A549 (cell line): Measurements from ENCODE around the gene MIR17HG.

Experiments
- CTCF ChIP-seq: fragments of >200 bp; sonication (Bioruptor Twin); formaldehyde crosslinking; IDR thresholded peaks from 3 replicates; pipeline ENCODE4 v1.5.1; 2016
- E2F6 ChIP-seq: IDR thresholded peaks from 2 replicates; pipeline ENCODE4 v1.6.1; 2012; ENCODE audit warnings: low read depth, borderline replicate concordance
- JUN ChIP-seq, 2 experiments: fragments of >200 bp; sonication (Bioruptor Twin); formaldehyde crosslinking; IDR thresholded peaks; 2 replicates in 1 of 2; 3 replicates in 1 of 2; pipeline ENCODE4 v1.6.1; 2016 to 2017
- KDM5A ChIP-seq: fragments of 200-600 bp; sonication (generic); IDR thresholded peaks from 2 replicates; pipeline ENCODE4 v1.6.1; 2016; ENCODE audit warnings: antibody characterized with exemption, mild to moderate bottlenecking
- MAX ChIP-seq: IDR thresholded peaks from 2 replicates; pipeline ENCODE4 v1.6.1; 2012
- MYC ChIP-seq: IDR thresholded peaks from 2 replicates; pipeline ENCODE4 v1.6.1; 2012; ENCODE audit warnings: mild to moderate bottlenecking, inconsistent platforms, low read length, improper control_type of control experiment, borderline replicate concordance
- PHF8 ChIP-seq: fragments of 200-600 bp; sonication (generic); IDR thresholded peaks from 2 replicates; pipeline ENCODE4 v1.6.1; 2016; ENCODE audit warnings: low read depth, mild to moderate bottlenecking, antibody characterized with exemption, moderate library complexity, borderline replicate concordance
- POLR2A ChIP-seq: IDR thresholded peaks from 2 replicates; pipeline ENCODE4 v1.6.1; 2012; ENCODE audit warnings: mild to moderate bottlenecking, low read length
- POLR2AphosphoS2 ChIP-seq: conservative IDR thresholded peaks from 2 replicates; pipeline ENCODE4 v1.6.1; 2012; ENCODE audit warnings: low read length, improper control_type of control experiment, inconsistent platforms
- RAD21 ChIP-seq, 2 experiments: fragments of >200 bp in 1 of 2; sonication (Bioruptor Twin) in 1 of 2; formaldehyde crosslinking in 1 of 2; IDR thresholded peaks in 1 of 2; conservative IDR thresholded peaks in 1 of 2; 2 replicates in 1 of 2; 3 replicates in 1 of 2; pipeline ENCODE4 v1.6.1; 2012 to 2018; ENCODE audit warnings: inconsistent platforms in 1 of 2
- USF2 ChIP-seq: fragments of 450-650 bp; IDR thresholded peaks from 2 replicates; pipeline ENCODE4 v1.6.1; 2014; ENCODE audit warnings: antibody characterized with exemption

- TF ChIP-seq POLR2A, result no peak
- no peak for TF ChIP-seq POLR2AphosphoS2
- no peak for TF ChIP-seq MYC
- TF ChIP-seq CTCF, result no peak
- TF ChIP-seq JUN (IDR thresholded peaks at IDR 0.05), result no peak
- no peak for TF ChIP-seq E2F6
- no peak for TF ChIP-seq PHF8
- no peak for TF ChIP-seq KDM5A
- TF ChIP-seq MAX, result no peak
- TF ChIP-seq USF2, result no peak
- TF ChIP-seq RAD21 (conservative IDR thresholded peaks at IDR 0.05 in 1 of 2, IDR thresholded peaks at IDR 0.05 in 1 of 2), result no peak
Measured at GRCh38 chr13:91358387-91358782, 10.9 kb downstream of the MIR17HG start.
